D721Med (cell line): ENCODE data around the gene PTTG1IP.
A peak's percentile ranks its signal among the peaks of the same experiment; 100 is the strongest.

ENCODE experiments used
- DNase-seq: peaks from one replicate; pipeline ENCODE4 v3.0.0; 2011; ENCODE audit warnings: low spot score; ENCODE audit not compliant: insufficient read length
- FAIRE-seq: peaks from 2 replicates; lab custom pipeline; 2011; peaks lifted over from hg19 to GRCh38; lab: Jason Lieb, UNC
- TF ChIP-seq, protein P1 (sequence below): IDR thresholded peaks from 2 replicates; pipeline ENCODE4 v1.5.1; 2012; ENCODE audit warnings: mild to moderate bottlenecking, control low read depth; ENCODE audit not compliant: insufficient read depth; ENCODE audit errors: missing control alignments

PTTG1IP gene

DNA sequence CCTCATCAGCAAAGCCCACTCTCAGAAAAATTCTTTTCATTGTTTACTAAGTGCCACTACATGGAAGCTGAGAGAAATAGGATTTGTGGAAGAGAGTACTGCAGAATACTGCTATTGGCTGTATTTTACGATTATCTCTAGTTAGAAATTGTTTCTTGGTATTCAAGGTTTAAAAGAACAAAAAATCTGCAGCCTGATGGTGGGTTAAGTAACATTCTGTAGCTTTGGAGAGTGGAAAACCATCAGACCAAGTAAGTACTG lies 27.3 kb downstream of the PTTG1IP start:
- DNase-seq = no peak
- TF ChIP-seq, protein P1, sequence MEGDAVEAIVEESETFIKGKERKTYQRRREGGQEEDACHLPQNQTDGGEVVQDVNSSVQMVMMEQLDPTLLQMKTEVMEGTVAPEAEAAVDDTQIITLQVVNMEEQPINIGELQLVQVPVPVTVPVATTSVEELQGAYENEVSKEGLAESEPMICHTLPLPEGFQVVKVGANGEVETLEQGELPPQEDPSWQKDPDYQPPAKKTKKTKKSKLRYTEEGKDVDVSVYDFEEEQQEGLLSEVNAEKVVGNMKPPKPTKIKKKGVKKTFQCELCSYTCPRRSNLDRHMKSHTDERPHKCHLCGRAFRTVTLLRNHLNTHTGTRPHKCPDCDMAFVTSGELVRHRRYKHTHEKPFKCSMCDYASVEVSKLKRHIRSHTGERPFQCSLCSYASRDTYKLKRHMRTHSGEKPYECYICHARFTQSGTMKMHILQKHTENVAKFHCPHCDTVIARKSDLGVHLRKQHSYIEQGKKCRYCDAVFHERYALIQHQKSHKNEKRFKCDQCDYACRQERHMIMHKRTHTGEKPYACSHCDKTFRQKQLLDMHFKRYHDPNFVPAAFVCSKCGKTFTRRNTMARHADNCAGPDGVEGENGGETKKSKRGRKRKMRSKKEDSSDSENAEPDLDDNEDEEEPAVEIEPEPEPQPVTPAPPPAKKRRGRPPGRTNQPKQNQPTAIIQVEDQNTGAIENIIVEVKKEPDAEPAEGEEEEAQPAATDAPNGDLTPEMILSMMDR = no peak
- FAIRE-seq = no peak

DNA sequence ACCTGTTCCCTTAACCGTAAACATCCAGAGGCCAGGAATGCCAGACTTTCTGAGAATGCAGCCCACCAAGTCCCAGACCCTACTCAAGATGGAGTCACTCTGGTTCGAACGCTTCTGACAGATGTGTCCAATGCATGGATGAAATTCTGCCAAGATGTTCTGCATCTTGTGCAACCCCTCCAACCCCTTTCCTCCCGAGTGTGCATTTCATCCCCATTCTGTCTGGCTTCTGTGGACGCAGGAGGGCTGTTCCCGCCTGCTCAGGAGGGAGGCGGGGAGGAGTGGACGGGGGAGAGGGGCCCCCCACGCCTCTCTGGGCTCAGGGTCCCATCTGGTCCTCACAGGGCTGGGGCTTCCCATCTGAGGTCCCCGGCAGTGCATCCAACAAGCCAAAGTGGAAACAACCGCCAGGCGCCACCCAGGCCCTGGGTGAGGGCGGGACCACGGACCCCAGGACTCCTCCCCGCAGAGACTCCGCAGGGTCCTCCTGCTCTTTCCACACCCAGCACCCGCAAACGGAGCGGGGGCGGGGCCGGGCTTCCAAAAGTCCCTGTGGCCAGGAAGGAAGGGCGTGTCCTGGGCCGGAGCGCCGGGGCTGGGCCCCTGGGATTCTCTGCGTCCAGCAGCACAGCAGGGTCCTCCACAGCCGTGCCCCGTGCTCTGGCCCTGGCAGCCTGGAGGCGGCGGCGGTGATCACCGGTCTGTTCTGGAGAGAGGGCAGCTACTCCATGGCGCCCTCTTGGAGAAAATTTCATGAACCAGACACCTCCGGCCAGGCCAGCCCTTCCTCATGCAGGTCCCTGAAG lies 27.9 kb downstream of the PTTG1IP start:
- FAIRE-seq (no peak), DNase-seq (no peak)

DNA sequence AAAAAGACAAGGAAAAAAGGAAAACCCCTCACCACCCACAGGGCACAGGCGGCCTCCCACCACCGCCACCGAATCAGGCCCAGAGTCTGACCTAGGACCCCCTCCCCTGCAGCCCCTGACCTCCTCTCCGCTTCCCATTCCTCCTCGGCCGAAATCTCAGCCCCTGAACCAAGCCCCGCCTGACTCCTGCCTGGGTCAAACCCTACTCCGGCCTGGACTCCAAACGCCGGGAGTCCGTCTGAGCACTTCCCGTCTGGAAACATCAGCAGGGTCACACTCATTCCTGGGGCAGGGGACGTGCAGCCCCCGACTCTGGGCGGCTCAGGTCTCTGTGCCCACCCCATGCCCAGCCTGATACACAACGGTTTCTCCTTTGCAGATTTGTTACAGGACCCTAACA lies 29.2 kb downstream of the PTTG1IP start:
- FAIRE-seq (no peak), DNase-seq (no peak)
- TF ChIP-seq, protein P1 = no peak

More for the DNA sequence above, 27.9 kb downstream of the PTTG1IP start:
- TF ChIP-seq, protein P1 = peak; percentile 41

DNA sequence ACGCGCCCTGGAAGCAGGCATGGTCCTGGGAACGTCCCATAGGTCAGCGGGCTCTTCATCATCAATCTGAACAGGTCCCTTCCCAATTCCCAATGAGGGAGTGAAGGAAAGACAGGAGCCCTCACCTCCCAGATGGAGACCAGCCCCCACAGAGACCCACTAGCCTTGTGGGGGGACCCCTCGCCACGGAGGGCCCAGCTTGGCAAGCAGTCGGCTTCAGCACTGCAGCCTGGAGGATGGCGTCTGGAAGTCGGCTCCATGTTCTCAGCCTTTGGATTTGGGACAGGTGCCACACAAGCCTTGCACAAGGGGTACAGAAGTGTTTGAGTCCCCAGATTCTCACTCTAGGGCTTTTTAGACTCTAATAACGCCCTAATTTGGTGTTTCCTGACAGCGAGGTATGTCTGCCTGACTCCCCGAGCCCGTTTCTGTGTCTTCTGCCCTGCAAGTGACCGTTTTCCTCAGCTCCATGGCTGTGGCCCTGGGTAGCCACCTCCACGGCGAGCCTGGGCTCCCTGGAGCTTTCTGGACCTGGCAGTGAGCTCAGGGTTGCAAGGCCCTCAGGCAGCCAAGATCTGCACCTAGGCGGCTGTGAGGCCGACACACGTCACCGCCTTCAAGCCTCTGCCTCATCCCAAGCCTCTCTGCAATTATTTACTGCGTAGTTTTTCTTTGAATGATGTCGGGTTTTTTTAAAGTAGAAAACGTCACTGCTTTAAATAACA lies 30.6 kb downstream of the PTTG1IP start:
- DNase-seq (no peak), FAIRE-seq (no peak)
- TF ChIP-seq, protein P1 = no peak

DNA sequence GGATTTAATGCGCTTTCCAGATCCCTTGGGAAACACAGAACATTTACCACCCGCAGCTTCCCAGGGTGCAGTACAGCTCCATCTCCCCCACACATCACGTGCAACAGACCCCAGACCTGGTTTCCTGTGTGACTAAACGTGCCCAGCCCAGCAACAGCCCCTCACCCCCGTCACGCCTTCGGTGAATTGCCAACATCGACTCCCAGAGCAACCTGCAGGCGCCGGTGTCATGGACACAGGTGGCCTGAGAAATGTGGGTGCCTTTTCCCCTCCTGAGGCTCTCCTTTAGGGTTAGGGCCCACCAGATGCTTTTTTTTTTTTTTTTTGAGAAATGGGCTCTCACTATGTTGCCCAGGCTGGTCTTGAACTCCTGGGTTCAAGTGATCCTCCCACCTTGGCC lies 31.4 kb downstream of the PTTG1IP start:
- DNase-seq (no peak), FAIRE-seq (no peak)
- TF ChIP-seq, protein P1 = no peak

DNA sequence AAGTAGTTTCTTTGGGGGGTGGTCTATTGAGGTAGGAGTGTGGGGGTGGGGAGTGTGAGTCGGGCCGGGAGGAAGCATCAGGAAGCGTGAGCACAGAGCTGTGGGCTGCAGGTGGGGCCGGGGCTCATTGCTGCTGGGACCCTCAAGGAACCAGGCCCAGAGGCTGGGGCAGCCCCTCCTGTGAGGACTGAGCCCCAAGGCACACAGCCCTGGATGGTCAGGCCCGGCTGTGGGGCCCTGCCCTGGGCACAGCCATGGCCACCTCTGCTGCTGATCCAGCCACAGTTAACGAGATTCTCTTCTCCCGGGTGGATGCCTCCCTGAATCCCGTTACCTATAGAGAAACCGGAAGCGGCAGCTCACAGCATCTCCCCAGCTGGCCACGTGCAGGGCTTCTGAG lies 32.7 kb downstream of the PTTG1IP start:
- no peak for FAIRE-seq
- DNase-seq = no peak
- TF ChIP-seq, protein P1 = no peak

DNA sequence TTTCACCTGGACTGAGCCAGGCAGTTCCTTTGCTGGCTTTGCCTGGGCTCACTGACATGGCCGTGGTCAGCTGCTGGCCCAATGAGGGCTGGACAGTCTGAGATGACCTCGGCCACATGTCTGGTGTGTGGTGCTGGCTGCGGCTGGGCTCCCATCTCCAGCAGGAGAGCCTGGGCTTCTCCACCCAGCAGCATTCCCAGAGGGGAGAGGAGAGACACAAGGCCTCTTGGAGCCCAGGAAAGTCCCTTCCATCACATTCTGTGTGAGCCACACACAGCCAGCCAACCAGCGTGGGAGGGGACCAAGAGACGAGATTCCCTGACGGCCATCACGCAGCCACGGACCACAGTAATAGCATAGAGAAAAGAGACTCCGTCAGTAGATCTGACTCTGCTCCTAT lies 34.5 kb downstream of the PTTG1IP start:
- FAIRE-seq = no peak
- no peak for DNase-seq
- TF ChIP-seq, protein P1 = no peak
